ENCODE data around the gene PAQR7. TPM values are rescaled to one million over a fixed set of nuclear protein-coding genes. Genes with fewer than 3 reads are reported as not detected.
A peak's percentile ranks its signal among the peaks of the same experiment; 100 is the strongest.

Gene PAQR7
- total RNA-seq, 6 experiments from 2014 or later, result 16.0 to 19.5 (median 17.9) TPM

- no peak overlapping the region for H3K27ac Mint-ChIP-seq
- peaks cover 5% of the 10 kb centered on the region; the same call in 1 of the 2 replicates for H3K4me1 Mint-ChIP-seq (ENCODE audit: low read depth)
- no peaks in the 10 kb centered on the region; the same call in 1 of the 2 replicates for H3K27me3 Mint-ChIP-seq (ENCODE audit: insufficient read depth)
- peaks cover 15% of the 10 kb centered on the region for H3K36me3 Mint-ChIP-seq (ENCODE audit: low read depth)
- no peak for DNase-seq
- no peaks in the 10 kb centered on the region for H3K9me3 Mint-ChIP-seq
- no peak overlapping the region for H3K4me3 Mint-ChIP-seq
- no peak for TF ChIP-seq CTCF (IDR thresholded peaks at IDR 0.05)
Measured at GRCh38 chr1:25828491-25828890, 47.0 kb downstream of the PAQR7 start.

GRCh38 chr1:25826571-25826970 is 48.9 kb downstream of the PAQR7 start:
- H3K4me1 Mint-ChIP-seq (ENCODE audit: low read depth), result peaks cover 8% of the 10 kb centered on the region
- no peak for TF ChIP-seq CTCF (IDR thresholded peaks at IDR 0.05)
- no peak overlapping the region for H3K4me3 Mint-ChIP-seq
- DNase-seq, result no peak
- H3K27me3 Mint-ChIP-seq (ENCODE audit: insufficient read depth), result no peaks in the 10 kb centered on the region; the same call in 1 of the 2 replicates
- no peaks in the 10 kb centered on the region for H3K9me3 Mint-ChIP-seq
- no peak overlapping the region for H3K27ac Mint-ChIP-seq
- H3K36me3 Mint-ChIP-seq (ENCODE audit: low read depth), result peaks cover 15% of the 10 kb centered on the region

- Mint-ChIP-seq H3K4me3 (no peak overlapping the region), H3K9me3 (no peaks in the 10 kb centered on the region), H3K36me3 (ENCODE audit: low read depth) (peaks cover 15% of the 10 kb centered on the region), H3K4me1 (ENCODE audit: low read depth) (peaks cover 18% of the 10 kb centered on the region), H3K27ac (peak overlapping the region; percentile 49; the same call in 1 of the 2 replicates), H3K27me3 (ENCODE audit: insufficient read depth) (no peaks in the 10 kb centered on the region; the same call in 1 of the 2 replicates)
- TF ChIP-seq CTCF (IDR thresholded peaks at IDR 0.05), result no peak
- DNase-seq, result no peak
Measured at GRCh38 chr1:25825605-25826004, 49.9 kb downstream of the PAQR7 start.

GRCh38 chr1:25821630-25822091 is 53.8 kb downstream of the PAQR7 start:
- peak overlapping the region; percentile 82 for H3K27ac Mint-ChIP-seq
- peak overlapping the region; percentile 94 for H3K4me3 Mint-ChIP-seq
- H3K4me1 Mint-ChIP-seq (ENCODE audit: low read depth), result peaks cover 41% of the 10 kb centered on the region
- DNase-seq, result peak; percentile 32
- H3K36me3 Mint-ChIP-seq (ENCODE audit: low read depth), result peaks cover 4% of the 10 kb centered on the region; the same call in 1 of the 2 replicates
- no peaks in the 10 kb centered on the region for H3K9me3 Mint-ChIP-seq
- H3K27me3 Mint-ChIP-seq (ENCODE audit: insufficient read depth), result peaks cover 2% of the 10 kb centered on the region
- no peak for TF ChIP-seq CTCF (IDR thresholded peaks at IDR 0.05)

- DNase-seq, result no peak
- H3K4me1 Mint-ChIP-seq (ENCODE audit: low read depth), result peaks cover 41% of the 10 kb centered on the region
- H3K36me3 Mint-ChIP-seq (ENCODE audit: low read depth), result peaks cover 1% of the 10 kb centered on the region; the same call in 1 of the 2 replicates
- peak overlapping the region; percentile 82 for H3K27ac Mint-ChIP-seq
- no peaks in the 10 kb centered on the region for H3K9me3 Mint-ChIP-seq
- peak overlapping the region; percentile 94 for H3K4me3 Mint-ChIP-seq
- TF ChIP-seq CTCF (IDR thresholded peaks at IDR 0.05), result no peak
- peaks cover 2% of the 10 kb centered on the region for H3K27me3 Mint-ChIP-seq (ENCODE audit: insufficient read depth)
Measured at GRCh38 chr1:25821112-25821476, 54.4 kb downstream of the PAQR7 start.
